ENCODE results near the gene VGLL4. TPM values are rescaled to one million over a fixed set of nuclear protein-coding genes. Genes with fewer than 3 reads are reported as not detected.

Gene VGLL4
- total RNA-seq, 6 donors from 2014 or later: 46.5 to 93.6 (median 60.1) TPM

GRCh38 chr3:11661827-11662226 lies 18.1 kb upstream of the VGLL4 start:
- Histone ChIP-seq H3K27ac (peak overlapping the region in 1 of 4 donors; percentile 35), H3K36me3 (no peaks in the 10 kb centered on the region), H3K4me1 (peaks cover under 1 to 16% (median 7%) of the 10 kb centered on the region in 4 donors), H3K4me3 (no peak overlapping the region), H3K27me3 (no peaks in the 10 kb centered on the region), H3K9me3 (no peaks in the 10 kb centered on the region)
- ATAC-seq (ENCODE audit: low FRiP score in 2 of 2) (no peak), DNase-seq (no peak)
- TF ChIP-seq CTCF (IDR thresholded peaks at IDR 0.05) (no peak), POLR2A (IDR thresholded peaks at IDR 0.05) (no peak), EP300 (IDR thresholded peaks at IDR 0.05) (no peak), POLR2AphosphoS5 (IDR thresholded peaks at IDR 0.05) (no peak)
- WGBS, 2 donors: 44 to 56% methylated on average over 5 of the region's 5 CpGs

- no peak overlapping the region for H3K4me3 ChIP-seq
- no peaks in the 10 kb centered on the region for H3K27me3 ChIP-seq
- H3K4me1 ChIP-seq: peaks cover 3 to 20% (median 7%) of the 10 kb centered on the region in 4 donors
- DNase-seq (no peak), ATAC-seq (ENCODE audit: low FRiP score in 2 of 2) (no peak)
- no peaks in the 10 kb centered on the region for H3K9me3 ChIP-seq
- H3K27ac ChIP-seq: peak overlapping the region in 3 of 4 donors; percentile 8 to 35 (median 17)
- no peaks in the 10 kb centered on the region for H3K36me3 ChIP-seq
- 74 to 78% methylated on average over 7 of the region's 7 CpGs for WGBS, 2 donors
- no peak for TF ChIP-seq EP300 (IDR thresholded peaks at IDR 0.05)
- TF ChIP-seq POLR2A (IDR thresholded peaks at IDR 0.05): no peak
- TF ChIP-seq POLR2AphosphoS5 (IDR thresholded peaks at IDR 0.05): no peak
- no peak for TF ChIP-seq CTCF (IDR thresholded peaks at IDR 0.05)
Observed at GRCh38 chr3:11661052-11661656, 17.4 kb upstream of the VGLL4 start.

GRCh38 chr3:11660242-11660641 lies 16.5 kb upstream of the VGLL4 start:
- Histone ChIP-seq H3K4me1 (peaks cover 5 to 22% (median 7%) of the 10 kb centered on the region in 4 donors), H3K27ac (no peak overlapping the region), H3K36me3 (no peaks in the 10 kb centered on the region), H3K4me3 (no peak overlapping the region), H3K9me3 (no peaks in the 10 kb centered on the region), H3K27me3 (no peaks in the 10 kb centered on the region)
- 57 to 71% methylated on average over 3 of the region's 3 CpGs for WGBS, 2 donors
- DNase-seq (no peak), ATAC-seq (ENCODE audit: low FRiP score in 2 of 2) (no peak)
- TF ChIP-seq POLR2A (IDR thresholded peaks at IDR 0.05): no peak
- TF ChIP-seq POLR2AphosphoS5 (IDR thresholded peaks at IDR 0.05): no peak
- no peak for TF ChIP-seq EP300 (IDR thresholded peaks at IDR 0.05)
- TF ChIP-seq CTCF (IDR thresholded peaks at IDR 0.05): no peak

GRCh38 chr3:11658180-11658579 lies 14.5 kb upstream of the VGLL4 start:
- ATAC-seq (ENCODE audit: low FRiP score in 2 of 2) (no peak), DNase-seq (no peak)
- Histone ChIP-seq H3K27ac (no peak overlapping the region), H3K27me3 (no peaks in the 10 kb centered on the region), H3K4me1 (peaks cover 6 to 22% (median 9%) of the 10 kb centered on the region in 4 donors), H3K9me3 (no peaks in the 10 kb centered on the region), H3K36me3 (no peaks in the 10 kb centered on the region), H3K4me3 (no peak overlapping the region)
- TF ChIP-seq POLR2A (IDR thresholded peaks at IDR 0.05): no peak
- TF ChIP-seq EP300 (IDR thresholded peaks at IDR 0.05): no peak
- TF ChIP-seq CTCF (IDR thresholded peaks at IDR 0.05): no peak
- no peak for TF ChIP-seq POLR2AphosphoS5 (IDR thresholded peaks at IDR 0.05)
- WGBS, 2 donors: 64 to 72% methylated on average over 5 of the region's 5 CpGs
